Adrenal gland (tissue), 5 donors: Measurements from ENCODE around the gene SMAD9.

Source experiments
- POLR2A ChIP-seq, 2 donors: fragments of 450-650 bp; IDR thresholded peaks; one replicate each; pipeline ENCODE4 v1.6.1; 2017; ENCODE audit warnings: antibody characterized with exemption in 2 of 2, mild to moderate bottlenecking in 2 of 2, moderate library complexity in 1 of 2
- TF ChIP-seq, protein P1 (sequence below), 6 experiments: fragments of 450-650 bp in 4 of 6; fragments of 200-600 bp in 2 of 6; sonication (generic) in 1 of 6; IDR thresholded peaks; 1 replicate in 5 of 6; 2 replicates in 1 of 6; pipeline versions ENCODE4 v1.5.1 to v1.8.0; 2016 to 2021; ENCODE audit warnings: antibody characterized with exemption in 6 of 6, mild to moderate bottlenecking in 2 of 6, moderate library complexity in 1 of 6
- donor health status: DM: no; HTN: no; CAD: no.

DNA sequence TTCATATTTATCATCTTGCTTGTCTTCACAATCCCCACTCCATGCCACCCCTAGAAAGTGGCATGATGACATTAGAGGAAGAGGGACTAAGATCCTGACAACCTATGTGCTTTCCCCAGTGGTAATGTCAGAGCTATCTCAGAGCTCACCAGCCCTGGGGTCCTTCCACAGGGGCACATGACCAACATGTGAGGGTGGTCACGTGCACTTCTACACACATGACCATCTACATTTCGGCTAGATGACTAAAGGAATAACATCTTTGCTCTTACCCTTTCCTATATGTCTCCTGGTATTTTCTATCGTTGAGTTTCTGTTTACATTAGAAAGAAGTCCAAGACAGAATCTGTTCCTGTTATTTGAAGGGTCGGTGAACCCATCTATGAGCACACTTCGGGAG, 54.8 kb downstream of the SMAD9 start:
- TF ChIP-seq, protein P1, sequence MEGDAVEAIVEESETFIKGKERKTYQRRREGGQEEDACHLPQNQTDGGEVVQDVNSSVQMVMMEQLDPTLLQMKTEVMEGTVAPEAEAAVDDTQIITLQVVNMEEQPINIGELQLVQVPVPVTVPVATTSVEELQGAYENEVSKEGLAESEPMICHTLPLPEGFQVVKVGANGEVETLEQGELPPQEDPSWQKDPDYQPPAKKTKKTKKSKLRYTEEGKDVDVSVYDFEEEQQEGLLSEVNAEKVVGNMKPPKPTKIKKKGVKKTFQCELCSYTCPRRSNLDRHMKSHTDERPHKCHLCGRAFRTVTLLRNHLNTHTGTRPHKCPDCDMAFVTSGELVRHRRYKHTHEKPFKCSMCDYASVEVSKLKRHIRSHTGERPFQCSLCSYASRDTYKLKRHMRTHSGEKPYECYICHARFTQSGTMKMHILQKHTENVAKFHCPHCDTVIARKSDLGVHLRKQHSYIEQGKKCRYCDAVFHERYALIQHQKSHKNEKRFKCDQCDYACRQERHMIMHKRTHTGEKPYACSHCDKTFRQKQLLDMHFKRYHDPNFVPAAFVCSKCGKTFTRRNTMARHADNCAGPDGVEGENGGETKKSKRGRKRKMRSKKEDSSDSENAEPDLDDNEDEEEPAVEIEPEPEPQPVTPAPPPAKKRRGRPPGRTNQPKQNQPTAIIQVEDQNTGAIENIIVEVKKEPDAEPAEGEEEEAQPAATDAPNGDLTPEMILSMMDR (IDR thresholded peaks at IDR 0.05): no peak
- TF ChIP-seq POLR2A (IDR thresholded peaks at IDR 0.05): no peak
